NCI-H526 treated with DMSO at 0.1 percent for 48 hours (cell line): Measurements from ENCODE around the gene CYP2W1.
A peak's percentile ranks its signal among the peaks of the same experiment; 100 is the strongest.
"Not testable (repeated sequence)": the region's sequence is repeated elsewhere in the genome, so short reads cannot be mapped to it uniquely, and the experiment has no call there.

ENCODE experiments used
- DNase-seq: peaks from one replicate; lab custom pipeline; 2025; lab: John Stamatoyannopoulos, UW

CYP2W1 gene

GRCh38 chr7:951881-952547, 31.0 kb upstream of the CYP2W1 start:
- DNase-seq: no peak

GRCh38 chr7:952548-953441, 30.2 kb upstream of the CYP2W1 start:
- no peak for DNase-seq

- DNase-seq: no peak
Observed at GRCh38 chr7:953547-954327, 29.2 kb upstream of the CYP2W1 start.

- DNase-seq: peak; percentile 6
Observed at GRCh38 chr7:954330-955238, 28.4 kb upstream of the CYP2W1 start, which contains the start of gene ADAP1. TSS of gene ADAP1 (minus strand) at chr7:954680. CDS start at chr7:954477, 203 bp downstream.

GRCh38 chr7:956031-956430, 26.9 kb upstream of the CYP2W1 start:
- no peak for DNase-seq

- no peak for DNase-seq
Observed at GRCh38 chr7:957418-958220, 25.4 kb upstream of the CYP2W1 start.

- DNase-seq: no peak
Observed at GRCh38 chr7:958221-959200, 24.5 kb upstream of the CYP2W1 start.

- no peak for DNase-seq
Observed at GRCh38 chr7:959271-959670, 23.7 kb upstream of the CYP2W1 start.

GRCh38 chr7:959740-960139, 23.2 kb upstream of the CYP2W1 start:
- not testable (repeated sequence) for DNase-seq

- DNase-seq: no peak
Observed at GRCh38 chr7:960269-960871, 22.6 kb upstream of the CYP2W1 start.

- not testable (repeated sequence) for DNase-seq
Observed at GRCh38 chr7:960972-961371, 22.0 kb upstream of the CYP2W1 start.

- no peak for DNase-seq
Observed at GRCh38 chr7:961546-962400, 21.2 kb upstream of the CYP2W1 start.

- no peak for DNase-seq
Observed at GRCh38 chr7:962401-963081, 20.4 kb upstream of the CYP2W1 start.

- DNase-seq: no peak
Observed at GRCh38 chr7:963236-964078, 19.5 kb upstream of the CYP2W1 start.

GRCh38 chr7:964401-965231, 18.4 kb upstream of the CYP2W1 start:
- DNase-seq: peak; percentile 12
